C4-2B (cell line): ENCODE measurements around the gene PKMYT1.
"Not testable (repeated sequence)": the region's sequence is repeated elsewhere in the genome, so short reads cannot be mapped to it uniquely, and the experiment has no call there.

Experiments
- H3K27ac ChIP-seq: fragments of 450-650 bp; 2 replicates; pipeline ENCODE4 v1.5.1; 2017
- ZFX ChIP-seq: fragments of 450-650 bp; IDR thresholded peaks from 2 replicates; pipeline ENCODE4 v1.6.1; 2017
- TF ChIP-seq, protein P1 (sequence below): fragments of 450-650 bp; conservative IDR thresholded peaks from 2 replicates; pipeline ENCODE4 v1.5.1; 2017; ENCODE audit warnings: mild to moderate bottlenecking

PKMYT1 gene

GRCh38 chr16:2934450-2934849, 45.8 kb downstream of the PKMYT1 start:
- TF ChIP-seq ZFX = no peak
- TF ChIP-seq, protein P1, sequence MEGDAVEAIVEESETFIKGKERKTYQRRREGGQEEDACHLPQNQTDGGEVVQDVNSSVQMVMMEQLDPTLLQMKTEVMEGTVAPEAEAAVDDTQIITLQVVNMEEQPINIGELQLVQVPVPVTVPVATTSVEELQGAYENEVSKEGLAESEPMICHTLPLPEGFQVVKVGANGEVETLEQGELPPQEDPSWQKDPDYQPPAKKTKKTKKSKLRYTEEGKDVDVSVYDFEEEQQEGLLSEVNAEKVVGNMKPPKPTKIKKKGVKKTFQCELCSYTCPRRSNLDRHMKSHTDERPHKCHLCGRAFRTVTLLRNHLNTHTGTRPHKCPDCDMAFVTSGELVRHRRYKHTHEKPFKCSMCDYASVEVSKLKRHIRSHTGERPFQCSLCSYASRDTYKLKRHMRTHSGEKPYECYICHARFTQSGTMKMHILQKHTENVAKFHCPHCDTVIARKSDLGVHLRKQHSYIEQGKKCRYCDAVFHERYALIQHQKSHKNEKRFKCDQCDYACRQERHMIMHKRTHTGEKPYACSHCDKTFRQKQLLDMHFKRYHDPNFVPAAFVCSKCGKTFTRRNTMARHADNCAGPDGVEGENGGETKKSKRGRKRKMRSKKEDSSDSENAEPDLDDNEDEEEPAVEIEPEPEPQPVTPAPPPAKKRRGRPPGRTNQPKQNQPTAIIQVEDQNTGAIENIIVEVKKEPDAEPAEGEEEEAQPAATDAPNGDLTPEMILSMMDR = no peak
- H3K27ac ChIP-seq = no peak overlapping the region

- H3K27ac ChIP-seq = no peak overlapping the region
- no peak for TF ChIP-seq ZFX
- TF ChIP-seq, protein P1 = no peak
These were observed 46.5 kb downstream of the PKMYT1 start for GRCh38 chr16:2933701-2934100.

DNA sequence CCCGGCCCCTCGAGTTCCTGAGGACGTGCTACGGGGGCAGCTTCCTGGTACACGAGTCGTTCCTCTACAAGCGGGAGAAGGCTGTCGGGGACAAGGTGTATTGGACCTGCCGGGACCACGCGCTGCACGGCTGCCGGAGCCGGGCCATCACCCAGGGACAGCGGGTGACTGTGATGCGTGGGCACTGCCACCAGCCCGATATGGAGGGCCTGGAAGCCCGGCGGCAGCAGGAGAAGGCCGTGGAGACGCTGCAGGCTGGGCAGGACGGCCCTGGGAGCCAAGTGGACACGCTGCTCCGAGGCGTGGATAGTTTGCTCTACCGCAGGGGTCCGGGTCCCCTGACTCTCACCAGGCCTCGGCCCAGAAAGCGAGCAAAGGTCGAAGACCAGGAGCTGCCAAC, 47.1 kb downstream of the PKMYT1 start:
- H3K27ac ChIP-seq = no peak overlapping the region
- no peak for TF ChIP-seq ZFX
- TF ChIP-seq, protein P1 = no peak

- not testable (repeated sequence) for H3K27ac ChIP-seq
These were observed 48.9 kb downstream of the PKMYT1 start for GRCh38 chr16:2931231-2931914.

- no peak for TF ChIP-seq ZFX
- TF ChIP-seq, protein P1 = no peak
- H3K27ac ChIP-seq = no peak overlapping the region
These were observed 50.0 kb downstream of the PKMYT1 start for GRCh38 chr16:2930236-2930635.

GRCh38 chr16:2929693-2930092, 50.6 kb downstream of the PKMYT1 start:
- TF ChIP-seq ZFX = no peak
- TF ChIP-seq, protein P1 = no peak

DNA sequence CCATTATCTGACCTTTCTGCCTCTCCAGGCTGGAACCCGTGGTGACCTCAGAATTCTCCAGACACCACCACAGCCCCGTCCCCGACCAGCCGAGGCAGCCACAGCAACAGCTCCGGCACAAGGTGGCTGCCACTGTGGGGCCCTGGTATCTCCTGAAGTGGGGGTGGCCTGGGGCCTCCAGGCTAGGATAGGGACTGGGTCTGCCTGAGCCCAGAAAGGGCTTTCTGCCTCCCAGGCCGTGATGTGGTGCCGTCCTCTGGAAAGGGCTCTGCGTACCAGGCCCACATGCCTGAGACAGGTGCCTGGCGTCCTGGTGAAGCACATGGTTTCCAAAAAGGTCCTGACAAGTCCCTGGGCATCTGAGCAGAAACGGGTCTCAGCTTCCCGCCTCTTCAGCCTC, 51.5 kb downstream of the PKMYT1 start:
- H3K27ac ChIP-seq = no peak overlapping the region
- TF ChIP-seq, protein P1 = no peak
- no peak for TF ChIP-seq ZFX

More at GRCh38 chr16:2929693-2930092, 50.6 kb downstream of the PKMYT1 start:
- H3K27ac ChIP-seq = no peak overlapping the region

DNA sequence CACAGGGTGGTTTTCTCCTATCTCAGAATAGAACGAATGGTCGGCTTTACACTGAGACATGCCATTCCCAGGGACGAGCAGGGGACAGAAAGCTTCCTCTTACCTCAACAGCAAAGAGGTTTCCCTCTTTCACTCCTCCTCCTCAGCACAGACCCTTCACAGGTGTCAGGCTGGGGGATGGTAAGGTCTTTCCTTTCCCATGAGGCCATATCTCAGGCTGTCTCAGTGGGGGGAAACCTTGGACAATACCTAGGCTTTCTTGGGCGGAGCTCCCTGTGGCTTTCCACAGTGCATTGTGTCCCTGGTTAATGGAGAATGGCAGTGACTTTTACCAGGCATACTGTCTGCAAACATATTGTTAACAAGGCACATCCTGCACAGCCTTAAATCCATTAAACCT, 52.1 kb downstream of the PKMYT1 start:
- H3K27ac ChIP-seq = not testable (repeated sequence)
